GM11168 (cell line): ENCODE measurements around the gene OR4D9.
"Not testable (repeated sequence)": the region's sequence is repeated elsewhere in the genome, so short reads cannot be mapped to it uniquely, and the experiment has no call there.

Source experiments
- in situ Hi-C: fragments of 300-500 bp; cut with MboI; formaldehyde crosslinking; loops from one replicate; pipeline ENCODE4 v1.12.0; 2022; ENCODE audit warnings: low sequenced_read_pairs; ENCODE audit not compliant: unreplicated experiment

Gene OR4D9

GRCh38 chr11:59510941-59511589 is at the start of gene OR4D9:
Gene OR4D9, plus strand, starts transcription at chr11:59511539. Its CDS starts 3,374 bp downstream, at chr11:59514913.
- in situ Hi-C loops: no loop called here

GRCh38 chr11:59463190-59463641 is 48.1 kb upstream of the OR4D9 start:
- in situ Hi-C loops: no loop called here

GRCh38 chr11:59473015-59473414 is 38.3 kb upstream of the OR4D9 start, which contains the start of gene OR4D10:
Gene OR4D10, plus strand, starts transcription at chr11:59473315. Its CDS starts 4,115 bp downstream, at chr11:59477430.
- in situ Hi-C loops: no loop called here

GRCh38 chr11:59475176-59475575 is 36.2 kb upstream of the OR4D9 start:
- in situ Hi-C loops: no loop called here

GRCh38 chr11:59479906-59480305 is 31.4 kb upstream of the OR4D9 start:
- in situ Hi-C loops: no loop called here

- in situ Hi-C loops: no loop called here
These were observed 31.0 kb upstream of the OR4D9 start for GRCh38 chr11:59480359-59480758.

- in situ Hi-C loops: no loop called here
These were observed 9.4 kb upstream of the OR4D9 start for GRCh38 chr11:59501931-59502330.

GRCh38 chr11:59503276-59503675 is 8.1 kb upstream of the OR4D9 start, which contains the start of gene OR4D11:
Gene OR4D11, plus strand, starts transcription at chr11:59503576. Its CDS starts 0 bp downstream, at chr11:59503576.
- in situ Hi-C loops: no loop called here

GRCh38 chr11:59511675-59512074 is 336 bp downstream of the OR4D9 start:
- in situ Hi-C loops: no loop called here

GRCh38 chr11:59520139-59520538 is 8.8 kb downstream of the OR4D9 start:
- in situ Hi-C loops: not testable (repeated sequence)

- in situ Hi-C loops: no loop called here
These were observed 9.4 kb downstream of the OR4D9 start for GRCh38 chr11:59520741-59521140.

- in situ Hi-C loops: no loop called here
These were observed 12.2 kb downstream of the OR4D9 start for GRCh38 chr11:59523541-59523940.

GRCh38 chr11:59528711-59529110 is 17.4 kb downstream of the OR4D9 start:
- in situ Hi-C loops: no loop called here

- in situ Hi-C loops: no loop called here
These were observed 21.3 kb downstream of the OR4D9 start for GRCh38 chr11:59532620-59533019.

GRCh38 chr11:59534676-59535075 is 23.3 kb downstream of the OR4D9 start:
- in situ Hi-C loops: no loop called here

- in situ Hi-C loops: no loop called here
These were observed 30.9 kb downstream of the OR4D9 start for GRCh38 chr11:59542142-59542810.

GRCh38 chr11:59543713-59544112 is 32.4 kb downstream of the OR4D9 start:
- in situ Hi-C loops: not testable (repeated sequence)

- in situ Hi-C loops: no loop called here
These were observed 33.5 kb downstream of the OR4D9 start for GRCh38 chr11:59544869-59545178.

- in situ Hi-C loops: no loop called here
These were observed 34.1 kb downstream of the OR4D9 start for GRCh38 chr11:59545179-59546020.

GRCh38 chr11:59547605-59548308 is 36.4 kb downstream of the OR4D9 start:
- in situ Hi-C loops: not testable (repeated sequence)
